ENCODE data around the gene SGMS1. TPM values are rescaled to one million over a fixed set of nuclear protein-coding genes. Genes with fewer than 3 reads are reported as not detected.

SGMS1 gene
- total RNA-seq, 1 donor from 2014 or later = 9.2 TPM

DNA sequence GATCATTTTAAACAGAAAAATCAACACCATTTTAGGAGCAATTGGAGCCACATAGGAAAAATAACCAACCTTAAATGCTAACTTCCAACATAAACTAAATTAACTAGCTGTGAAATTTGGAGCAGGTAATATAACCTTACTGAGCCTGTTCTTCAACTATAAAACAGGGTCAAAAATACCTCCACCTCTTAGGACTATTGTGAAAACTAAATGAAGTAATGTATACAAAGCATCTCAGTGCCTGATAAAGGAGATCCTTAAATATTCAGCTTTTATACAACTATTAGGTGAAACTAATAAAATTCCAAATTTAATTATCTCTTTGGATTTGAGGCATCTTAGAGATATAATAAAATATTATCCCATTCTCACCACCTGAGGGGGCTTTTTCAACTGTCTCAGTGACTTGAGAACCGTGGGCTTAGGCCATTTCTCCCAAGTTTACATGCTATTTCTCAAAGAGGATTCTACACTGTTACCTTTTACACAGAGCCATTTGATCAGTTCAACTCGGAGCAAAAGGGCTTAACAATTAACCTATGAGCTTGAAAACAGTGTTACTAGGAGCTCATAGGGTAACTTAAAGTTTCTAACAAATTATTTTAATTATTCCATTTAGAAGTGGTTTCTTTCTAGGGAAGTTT, 207.5 kb downstream of the SGMS1 start:
- Histone ChIP-seq H3K36me3 (no peaks in the 10 kb centered on the region), H3F3A (ENCODE audit: low read depth) (peaks cover 5% of the 10 kb centered on the region), H3K4me1 (peaks cover 4% of the 10 kb centered on the region), H3K9ac (no peak overlapping the region), H3K9me3 (ENCODE audit: low read depth) (no peaks in the 10 kb centered on the region), H4K20me1 (ENCODE audit: low read depth) (peaks cover 10% of the 10 kb centered on the region), H3K27ac (no peak overlapping the region), H3K27me3 (peaks cover 31% of the 10 kb centered on the region), H3K79me2 (ENCODE audit: low read depth) (no peaks in the 10 kb centered on the region), H3K4me2 (no peak overlapping the region), H3K4me3 (no peak overlapping the region), H2AFZ (replicated peaks) (no peak overlapping the region)
- H3K4me3 Mint-ChIP-seq = no peak overlapping the region
- peaks cover 6% of the 10 kb centered on the region for H3K4me1 Mint-ChIP-seq
- no peaks in the 10 kb centered on the region for H3K9me3 Mint-ChIP-seq
- peaks cover 2% of the 10 kb centered on the region for H3K27me3 Mint-ChIP-seq (ENCODE audit: insufficient read depth, low read depth)
- no peak for DNase-seq (ENCODE audit: low spot score)
- H3K27ac Mint-ChIP-seq = no peak overlapping the region
- H3K36me3 Mint-ChIP-seq = no peaks in the 10 kb centered on the region
- no peak for TF ChIP-seq EZH2phosphoT487 (IDR thresholded peaks at IDR 0.05)
- TF ChIP-seq, protein P1, sequence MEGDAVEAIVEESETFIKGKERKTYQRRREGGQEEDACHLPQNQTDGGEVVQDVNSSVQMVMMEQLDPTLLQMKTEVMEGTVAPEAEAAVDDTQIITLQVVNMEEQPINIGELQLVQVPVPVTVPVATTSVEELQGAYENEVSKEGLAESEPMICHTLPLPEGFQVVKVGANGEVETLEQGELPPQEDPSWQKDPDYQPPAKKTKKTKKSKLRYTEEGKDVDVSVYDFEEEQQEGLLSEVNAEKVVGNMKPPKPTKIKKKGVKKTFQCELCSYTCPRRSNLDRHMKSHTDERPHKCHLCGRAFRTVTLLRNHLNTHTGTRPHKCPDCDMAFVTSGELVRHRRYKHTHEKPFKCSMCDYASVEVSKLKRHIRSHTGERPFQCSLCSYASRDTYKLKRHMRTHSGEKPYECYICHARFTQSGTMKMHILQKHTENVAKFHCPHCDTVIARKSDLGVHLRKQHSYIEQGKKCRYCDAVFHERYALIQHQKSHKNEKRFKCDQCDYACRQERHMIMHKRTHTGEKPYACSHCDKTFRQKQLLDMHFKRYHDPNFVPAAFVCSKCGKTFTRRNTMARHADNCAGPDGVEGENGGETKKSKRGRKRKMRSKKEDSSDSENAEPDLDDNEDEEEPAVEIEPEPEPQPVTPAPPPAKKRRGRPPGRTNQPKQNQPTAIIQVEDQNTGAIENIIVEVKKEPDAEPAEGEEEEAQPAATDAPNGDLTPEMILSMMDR (IDR thresholded peaks at IDR 0.05) = no peak
- TF ChIP-seq EZH2 (IDR thresholded peaks at IDR 0.05) = no peak

DNA sequence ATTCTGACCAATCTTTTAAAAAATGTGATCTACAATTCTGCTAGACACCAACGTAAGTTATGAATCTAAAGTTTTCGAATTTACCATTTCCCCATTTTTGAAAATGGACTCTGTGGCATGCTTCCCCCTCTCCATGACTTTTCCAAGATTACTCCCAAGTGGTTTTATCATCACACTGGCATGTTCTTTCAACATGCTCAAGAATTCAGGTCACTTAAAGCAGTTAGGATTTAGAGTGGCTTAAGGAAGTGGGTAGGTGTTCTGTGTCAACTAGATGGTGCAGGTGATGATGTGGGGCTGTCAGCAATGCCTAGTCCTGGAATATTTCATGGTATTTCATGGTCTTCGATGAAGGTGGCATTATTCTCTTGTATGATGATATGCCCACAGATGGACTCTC, 208.5 kb downstream of the SGMS1 start:
- peaks cover 2% of the 10 kb centered on the region for H3K27me3 Mint-ChIP-seq (ENCODE audit: insufficient read depth, low read depth)
- Histone ChIP-seq H3K79me2 (ENCODE audit: low read depth) (no peaks in the 10 kb centered on the region), H2AFZ (replicated peaks) (no peak overlapping the region)

DNA sequence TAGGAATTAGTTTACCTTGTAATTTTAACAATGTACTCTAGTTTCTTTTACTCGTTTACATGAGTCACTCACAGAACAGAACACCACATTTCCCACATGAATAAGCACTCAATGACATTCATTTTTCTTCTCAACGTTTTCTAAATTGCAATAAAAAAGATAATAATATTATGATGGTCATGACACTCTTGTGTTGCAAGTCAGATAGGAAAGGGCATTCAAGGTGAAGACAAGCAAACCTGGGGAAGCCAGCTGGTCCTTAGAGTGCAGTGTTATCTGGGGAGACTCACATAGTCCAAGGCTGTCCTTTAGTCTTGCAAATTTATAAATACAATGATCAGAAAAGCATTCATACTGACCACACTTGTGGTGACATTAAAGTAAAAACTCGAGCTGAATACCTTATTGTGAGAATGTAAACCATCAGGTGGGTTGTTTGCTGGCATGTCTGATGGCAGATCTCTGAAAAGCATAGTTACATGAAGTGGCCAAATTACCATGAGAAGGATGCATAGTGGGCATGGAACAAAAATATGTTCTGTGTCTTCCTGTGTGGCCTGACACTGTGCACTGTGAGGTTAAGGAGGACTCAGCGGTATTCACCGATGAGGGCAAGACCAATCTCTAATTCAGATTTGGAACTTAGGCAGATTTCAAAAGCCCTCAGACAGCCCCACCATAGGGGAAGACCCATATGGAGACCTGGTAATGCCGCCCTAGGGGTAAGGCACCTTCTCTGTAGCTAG, 213.5 kb downstream of the SGMS1 start:
- TF ChIP-seq EZH2phosphoT487 (IDR thresholded peaks at IDR 0.05) (no peak), EZH2 (IDR thresholded peaks at IDR 0.05) (no peak)
- TF ChIP-seq, protein P1 (IDR thresholded peaks at IDR 0.05) = no peak
- Mint-ChIP-seq H3K27me3 (ENCODE audit: insufficient read depth, low read depth) (no peaks in the 10 kb centered on the region), H3K4me1 (peaks cover 6% of the 10 kb centered on the region), H3K4me3 (no peak overlapping the region), H3K27ac (no peak overlapping the region), H3K36me3 (no peaks in the 10 kb centered on the region), H3K9me3 (no peaks in the 10 kb centered on the region)
- no peak for DNase-seq (ENCODE audit: low spot score)
- Histone ChIP-seq H2AFZ (replicated peaks) (no peak overlapping the region), H3K4me1 (no peaks in the 10 kb centered on the region), H3K4me2 (no peak overlapping the region), H3K79me2 (ENCODE audit: low read depth) (no peaks in the 10 kb centered on the region), H3K27ac (no peak overlapping the region), H3K9ac (no peak overlapping the region), H3K27me3 (no peaks in the 10 kb centered on the region), H3K9me3 (ENCODE audit: low read depth) (no peaks in the 10 kb centered on the region), H4K20me1 (ENCODE audit: low read depth) (no peaks in the 10 kb centered on the region), H3F3A (ENCODE audit: low read depth) (no peaks in the 10 kb centered on the region), H3K36me3 (no peaks in the 10 kb centered on the region), H3K4me3 (no peak overlapping the region)

More for the DNA sequence above, 208.5 kb downstream of the SGMS1 start:
- H3K27ac ChIP-seq = no peak overlapping the region
- no peak overlapping the region for H3K4me2 ChIP-seq
- no peak for DNase-seq (ENCODE audit: low spot score)
- no peaks in the 10 kb centered on the region for H3K36me3 ChIP-seq
- no peak overlapping the region for H3K9ac ChIP-seq
- no peaks in the 10 kb centered on the region for H3K9me3 ChIP-seq (ENCODE audit: low read depth)
- peaks cover 4% of the 10 kb centered on the region for H3K4me1 ChIP-seq
- Mint-ChIP-seq H3K4me1 (peaks cover 6% of the 10 kb centered on the region), H3K4me3 (no peak overlapping the region), H3K9me3 (no peaks in the 10 kb centered on the region), H3K27ac (no peak overlapping the region), H3K36me3 (no peaks in the 10 kb centered on the region)
- H3K4me3 ChIP-seq = no peak overlapping the region
- peaks cover 5% of the 10 kb centered on the region for H3F3A ChIP-seq (ENCODE audit: low read depth)
- H4K20me1 ChIP-seq (ENCODE audit: low read depth) = peaks cover 5% of the 10 kb centered on the region
- H3K27me3 ChIP-seq = peaks cover 31% of the 10 kb centered on the region
- no peak for TF ChIP-seq EZH2 (IDR thresholded peaks at IDR 0.05)
- TF ChIP-seq, protein P1 (IDR thresholded peaks at IDR 0.05) = no peak
- no peak for TF ChIP-seq EZH2phosphoT487 (IDR thresholded peaks at IDR 0.05)

Measured in neural progenitor cell (in vitro differentiated cells).